Lower leg skin (tissue), 4 donors: ENCODE measurements around the gene STK11IP. TPM values are rescaled to one million over a fixed set of nuclear protein-coding genes. Genes with fewer than 3 reads are reported as not detected.
A peak's percentile ranks its signal among the peaks of the same experiment; 100 is the strongest.

Experiments
- DNase-seq, 2 donors: peaks; one replicate each; pipeline ENCODE4 v3.0.0-alpha.2; 2019; ENCODE audit warnings: low spot score in 2 of 2
- H3K4me3 ChIP-seq: fragments of 200-600 bp; sonication (generic); 2 replicates; pipeline ENCODE4 v1.5.1; 2017; ENCODE audit warnings: mild to moderate bottlenecking, low read depth; ENCODE audit not compliant: poor library complexity, severe bottlenecking
- POLR2A ChIP-seq, 2 donors: fragments of 450-650 bp; IDR thresholded peaks; one replicate each; pipeline ENCODE4 v1.6.1; 2016 to 2017; ENCODE audit warnings: antibody characterized with exemption in 2 of 2, mild to moderate bottlenecking in 1 of 2, moderate library complexity in 1 of 2
- WGBS, 2 donors: methylation state at CpG; one replicate each; pipeline ENCODE4 v1.1.5; 2018; 5-methylcytosine and 5-hydroxymethylcytosine counted together
- intact Hi-C: fragments of 100-400 bp; cut with DNase I; formaldehyde crosslinking; loops from one replicate; pipeline ENCODE4 v1.15.0; 2023; ENCODE audit warnings: low total_unique reads
- total RNA-seq, 4 donors: library from RNA; depleted of rRNA; stranded (reverse); fragments of >200 nt; gene quantifications; one replicate each; pipeline ENCODE4 v1.1.0, GENCODE V29; 2016
- TF ChIP-seq, protein P1 (sequence below), 3 donors: fragments of 450-650 bp; IDR thresholded peaks; one replicate each; pipeline ENCODE4 v1.5.1; 2016; ENCODE audit warnings: antibody characterized with exemption in 3 of 3, mild to moderate bottlenecking in 3 of 3, moderate library complexity in 2 of 3

STK11IP gene
- total RNA-seq, 4 donors from 2014 or later, result 13.3 to 37.8 (median 18.9) TPM

GRCh38 chr2:219636941-219637841 is 39.5 kb downstream of the STK11IP start:
- DNase-seq, result no peak
- 75 to 76% methylated on average over 13 of the region's 13 CpGs for WGBS, 2 donors
- H3K4me3 ChIP-seq, result no peak overlapping the region
- intact Hi-C loops, result loop anchor here (10.0 kb wide), 1 partner anchor 82 kb away; no protein-coding TSS in a partner anchor
- no peak for TF ChIP-seq POLR2A (IDR thresholded peaks at IDR 0.05)
- TF ChIP-seq, protein P1, sequence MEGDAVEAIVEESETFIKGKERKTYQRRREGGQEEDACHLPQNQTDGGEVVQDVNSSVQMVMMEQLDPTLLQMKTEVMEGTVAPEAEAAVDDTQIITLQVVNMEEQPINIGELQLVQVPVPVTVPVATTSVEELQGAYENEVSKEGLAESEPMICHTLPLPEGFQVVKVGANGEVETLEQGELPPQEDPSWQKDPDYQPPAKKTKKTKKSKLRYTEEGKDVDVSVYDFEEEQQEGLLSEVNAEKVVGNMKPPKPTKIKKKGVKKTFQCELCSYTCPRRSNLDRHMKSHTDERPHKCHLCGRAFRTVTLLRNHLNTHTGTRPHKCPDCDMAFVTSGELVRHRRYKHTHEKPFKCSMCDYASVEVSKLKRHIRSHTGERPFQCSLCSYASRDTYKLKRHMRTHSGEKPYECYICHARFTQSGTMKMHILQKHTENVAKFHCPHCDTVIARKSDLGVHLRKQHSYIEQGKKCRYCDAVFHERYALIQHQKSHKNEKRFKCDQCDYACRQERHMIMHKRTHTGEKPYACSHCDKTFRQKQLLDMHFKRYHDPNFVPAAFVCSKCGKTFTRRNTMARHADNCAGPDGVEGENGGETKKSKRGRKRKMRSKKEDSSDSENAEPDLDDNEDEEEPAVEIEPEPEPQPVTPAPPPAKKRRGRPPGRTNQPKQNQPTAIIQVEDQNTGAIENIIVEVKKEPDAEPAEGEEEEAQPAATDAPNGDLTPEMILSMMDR (IDR thresholded peaks at IDR 0.05), result peak in 1 of 3 donors; percentile 11

GRCh38 chr2:219637842-219638185 is 40.2 kb downstream of the STK11IP start:
- no peak overlapping the region for H3K4me3 ChIP-seq
- intact Hi-C loops, result loop anchor here (10.0 kb wide), 1 partner anchor 83 kb away; no protein-coding TSS in a partner anchor
- 87 to 89% methylated on average over 9 of the region's 9 CpGs for WGBS, 2 donors
- DNase-seq, result peak in 1 of 2 donors; percentile 65
- TF ChIP-seq, protein P1 (IDR thresholded peaks at IDR 0.05), result no peak

GRCh38 chr2:219638217-219638947 is 40.7 kb downstream of the STK11IP start:
- TF ChIP-seq, protein P1 (IDR thresholded peaks at IDR 0.05), result no peak
- TF ChIP-seq POLR2A (IDR thresholded peaks at IDR 0.05), result no peak
- 81 to 86% methylated on average over 15 to 17 of the region's 17 CpGs for WGBS, 2 donors
- peak in 1 of 2 donors; percentile 78 for DNase-seq
- no peak overlapping the region for H3K4me3 ChIP-seq
- intact Hi-C loops, result loop anchor here (10.0 kb wide), 1 partner anchor 84 kb away; no protein-coding TSS in a partner anchor

GRCh38 chr2:219638948-219639755 is 41.5 kb downstream of the STK11IP start:
- H3K4me3 ChIP-seq, result no peak overlapping the region
- WGBS, 2 donors, result 58 to 62% methylated on average over 24 of the region's 24 CpGs
- intact Hi-C loops, result loop anchor here (10.0 kb wide), 1 partner anchor 84 kb away; no protein-coding TSS in a partner anchor
- no peak for TF ChIP-seq POLR2A (IDR thresholded peaks at IDR 0.05)
- TF ChIP-seq, protein P1 (IDR thresholded peaks at IDR 0.05), result no peak
- peak in 1 of 2 donors; percentile 78 for DNase-seq

GRCh38 chr2:219641390-219642068 is 43.9 kb downstream of the STK11IP start:
- peak in 1 of 2 donors; percentile 81 for DNase-seq

More at GRCh38 chr2:219641390-219642068, 43.9 kb downstream of the STK11IP start:
- WGBS, 2 donors, result 89 to 91% methylated on average over 7 of the region's 7 CpGs
- H3K4me3 ChIP-seq, result no peak overlapping the region
- intact Hi-C loops, result no loop called here
- TF ChIP-seq, protein P1 (IDR thresholded peaks at IDR 0.05), result no peak
